ENCODE data around the gene PRKD3. TPM values are rescaled to one million over a fixed set of nuclear protein-coding genes. Genes with fewer than 3 reads are reported as not detected.

PRKD3 gene
- total RNA-seq, 1 experiment from 2014 or later, result 27.2 TPM

DNA sequence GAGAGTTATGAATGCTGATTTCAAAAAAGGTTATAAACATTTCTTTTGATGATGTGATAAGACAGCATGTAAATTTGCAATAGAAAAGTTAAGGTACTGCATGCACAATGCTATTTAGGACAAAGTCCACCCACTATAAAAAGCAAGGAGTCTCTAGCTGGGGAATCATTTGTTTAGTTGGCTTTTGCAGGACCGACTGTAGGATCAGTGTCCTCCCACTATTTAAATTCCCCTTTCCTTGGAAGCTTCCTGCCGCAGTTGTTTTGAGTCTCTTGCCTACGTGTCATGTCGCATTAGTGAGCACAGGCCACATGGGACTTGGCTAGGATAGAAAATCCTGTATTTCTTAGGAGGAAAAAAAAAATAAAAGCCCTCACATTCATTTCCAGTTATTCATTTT is 32.9 kb upstream of the PRKD3 start:
- ATAC-seq (no peak), DNase-seq (no peak)
- intact Hi-C loops (cut with micrococcal nuclease), result no loop called here
- Histone ChIP-seq H3K36me3 (ENCODE audit: low read depth, low read length) (no peaks in the 10 kb centered on the region), H2AFZ (ENCODE audit: low read length) (no peak overlapping the region), H3K4me1 (ENCODE audit: insufficient read depth, low read length) (no peaks in the 10 kb centered on the region), H3K27me3 (ENCODE audit: low read length) (no peaks in the 10 kb centered on the region), H3K9ac (ENCODE audit: low read length) (no peak overlapping the region), H3K9me3 (ENCODE audit: low read length) (no peaks in the 10 kb centered on the region), H3K79me2 (ENCODE audit: low read length) (no peaks in the 10 kb centered on the region), H3F3A (ENCODE audit: low read length, unreplicated experiment) (no peaks in the 10 kb centered on the region), H3K27ac (ENCODE audit: low read length) (no peak overlapping the region), H3K9me2 (replicated peaks; ENCODE audit: low read length) (no peaks in the 10 kb centered on the region), H4K20me1 (ENCODE audit: low read length) (no peaks in the 10 kb centered on the region), H3K4me2 (ENCODE audit: low read length) (no peak overlapping the region), H3K4me3 (ENCODE audit: low read length) (no peak overlapping the region)
- TF ChIP-seq EZH2phosphoT487 (IDR thresholded peaks at IDR 0.05; ENCODE audit: borderline replicate concordance, low read length), result no peak
- TF ChIP-seq EZH2 (IDR thresholded peaks at IDR 0.05; ENCODE audit: low read length, unreplicated experiment), result no peak
- TF ChIP-seq, protein P1, sequence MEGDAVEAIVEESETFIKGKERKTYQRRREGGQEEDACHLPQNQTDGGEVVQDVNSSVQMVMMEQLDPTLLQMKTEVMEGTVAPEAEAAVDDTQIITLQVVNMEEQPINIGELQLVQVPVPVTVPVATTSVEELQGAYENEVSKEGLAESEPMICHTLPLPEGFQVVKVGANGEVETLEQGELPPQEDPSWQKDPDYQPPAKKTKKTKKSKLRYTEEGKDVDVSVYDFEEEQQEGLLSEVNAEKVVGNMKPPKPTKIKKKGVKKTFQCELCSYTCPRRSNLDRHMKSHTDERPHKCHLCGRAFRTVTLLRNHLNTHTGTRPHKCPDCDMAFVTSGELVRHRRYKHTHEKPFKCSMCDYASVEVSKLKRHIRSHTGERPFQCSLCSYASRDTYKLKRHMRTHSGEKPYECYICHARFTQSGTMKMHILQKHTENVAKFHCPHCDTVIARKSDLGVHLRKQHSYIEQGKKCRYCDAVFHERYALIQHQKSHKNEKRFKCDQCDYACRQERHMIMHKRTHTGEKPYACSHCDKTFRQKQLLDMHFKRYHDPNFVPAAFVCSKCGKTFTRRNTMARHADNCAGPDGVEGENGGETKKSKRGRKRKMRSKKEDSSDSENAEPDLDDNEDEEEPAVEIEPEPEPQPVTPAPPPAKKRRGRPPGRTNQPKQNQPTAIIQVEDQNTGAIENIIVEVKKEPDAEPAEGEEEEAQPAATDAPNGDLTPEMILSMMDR (conservative IDR thresholded peaks at IDR 0.05; ENCODE audit: low read depth, low read length), result no peak
- CTCF ChIA-PET, result no interaction called here
- BruUV-seq (replicated peaks), result no TSS peak
- POLR2A ChIA-PET (ENCODE audit: unreplicated experiment), result no interaction called here

GRCh38 chr2:37357069-37357468 is 32.4 kb upstream of the PRKD3 start:
- no peak overlapping the region for H2AFZ ChIP-seq (ENCODE audit: low read length)
- no TSS peak for BruUV-seq (replicated peaks)

GRCh38 chr2:37356299-37356698 is 31.7 kb upstream of the PRKD3 start:
- Histone ChIP-seq H4K20me1 (ENCODE audit: low read length) (no peaks in the 10 kb centered on the region), H3K9me2 (replicated peaks; ENCODE audit: low read length) (no peaks in the 10 kb centered on the region), H3K4me2 (ENCODE audit: low read length) (no peak overlapping the region), H3K9ac (ENCODE audit: low read length) (no peak overlapping the region), H3K4me1 (ENCODE audit: insufficient read depth, low read length) (peaks cover under 1% of the 10 kb centered on the region; the same call in 1 of the 2 replicates), H3K27me3 (ENCODE audit: low read length) (no peaks in the 10 kb centered on the region), H3K9me3 (ENCODE audit: low read length) (no peaks in the 10 kb centered on the region), H3K27ac (ENCODE audit: low read length) (no peak overlapping the region), H3K36me3 (ENCODE audit: low read depth, low read length) (no peaks in the 10 kb centered on the region), H2AFZ (ENCODE audit: low read length) (no peak overlapping the region), H3K79me2 (ENCODE audit: low read length) (no peaks in the 10 kb centered on the region), H3K4me3 (ENCODE audit: low read length) (no peak overlapping the region), H3F3A (ENCODE audit: low read length, unreplicated experiment) (no peaks in the 10 kb centered on the region)
- ChIA-PET POLR2A (ENCODE audit: unreplicated experiment) (no interaction called here), CTCF (no interaction called here)
- ATAC-seq, result no peak
- no TSS peak for BruUV-seq (replicated peaks)
- intact Hi-C loops (cut with micrococcal nuclease), result no loop called here
- TF ChIP-seq, protein P1 (conservative IDR thresholded peaks at IDR 0.05; ENCODE audit: low read depth, low read length), result no peak
- TF ChIP-seq EZH2 (IDR thresholded peaks at IDR 0.05; ENCODE audit: low read length, unreplicated experiment) (no peak), EZH2phosphoT487 (IDR thresholded peaks at IDR 0.05; ENCODE audit: borderline replicate concordance, low read length) (no peak)
- no peak for DNase-seq

More at GRCh38 chr2:37357069-37357468, 32.4 kb upstream of the PRKD3 start:
- Histone ChIP-seq H3K4me1 (ENCODE audit: insufficient read depth, low read length) (no peaks in the 10 kb centered on the region), H3K27me3 (ENCODE audit: low read length) (no peaks in the 10 kb centered on the region), H3K27ac (ENCODE audit: low read length) (no peak overlapping the region), H3K4me3 (ENCODE audit: low read length) (no peak overlapping the region), H4K20me1 (ENCODE audit: low read length) (no peaks in the 10 kb centered on the region), H3K9ac (ENCODE audit: low read length) (no peak overlapping the region), H3F3A (ENCODE audit: low read length, unreplicated experiment) (no peaks in the 10 kb centered on the region), H3K4me2 (ENCODE audit: low read length) (no peak overlapping the region), H3K9me3 (ENCODE audit: low read length) (no peaks in the 10 kb centered on the region), H3K9me2 (replicated peaks; ENCODE audit: low read length) (no peaks in the 10 kb centered on the region), H3K79me2 (ENCODE audit: low read length) (no peaks in the 10 kb centered on the region), H3K36me3 (ENCODE audit: low read depth, low read length) (no peaks in the 10 kb centered on the region)
- no peak for ATAC-seq
- intact Hi-C loops (cut with micrococcal nuclease), result no loop called here
- no peak for DNase-seq
- no peak for TF ChIP-seq EZH2phosphoT487 (IDR thresholded peaks at IDR 0.05; ENCODE audit: borderline replicate concordance, low read length)
- TF ChIP-seq, protein P1 (conservative IDR thresholded peaks at IDR 0.05; ENCODE audit: low read depth, low read length), result no peak
- TF ChIP-seq EZH2 (IDR thresholded peaks at IDR 0.05; ENCODE audit: low read length, unreplicated experiment), result no peak
- POLR2A ChIA-PET (ENCODE audit: unreplicated experiment), result no interaction called here
- CTCF ChIA-PET, result no interaction called here
